22Rv1 (cell line): ENCODE results near the gene ZNF302.

Experiments used
- H3K27ac ChIP-seq: fragments of 450-650 bp; 2 replicates; pipeline ENCODE4 v1.5.1; 2017
- ZFX ChIP-seq: fragments of 450-650 bp; IDR thresholded peaks from 2 replicates; pipeline ENCODE4 v1.6.1; 2017; ENCODE audit warnings: antibody characterized with exemption, borderline replicate concordance
- TF ChIP-seq, protein P1 (sequence below): fragments of 450-650 bp; IDR thresholded peaks from 2 replicates; pipeline ENCODE4 v1.5.1; 2017; ENCODE audit warnings: mild to moderate bottlenecking

The ZNF302 gene

GRCh38 chr19:34687348-34687747 lies 9.9 kb downstream of the ZNF302 start:
- no peak overlapping the region for H3K27ac ChIP-seq
- TF ChIP-seq ZFX = no peak
- TF ChIP-seq, protein P1, sequence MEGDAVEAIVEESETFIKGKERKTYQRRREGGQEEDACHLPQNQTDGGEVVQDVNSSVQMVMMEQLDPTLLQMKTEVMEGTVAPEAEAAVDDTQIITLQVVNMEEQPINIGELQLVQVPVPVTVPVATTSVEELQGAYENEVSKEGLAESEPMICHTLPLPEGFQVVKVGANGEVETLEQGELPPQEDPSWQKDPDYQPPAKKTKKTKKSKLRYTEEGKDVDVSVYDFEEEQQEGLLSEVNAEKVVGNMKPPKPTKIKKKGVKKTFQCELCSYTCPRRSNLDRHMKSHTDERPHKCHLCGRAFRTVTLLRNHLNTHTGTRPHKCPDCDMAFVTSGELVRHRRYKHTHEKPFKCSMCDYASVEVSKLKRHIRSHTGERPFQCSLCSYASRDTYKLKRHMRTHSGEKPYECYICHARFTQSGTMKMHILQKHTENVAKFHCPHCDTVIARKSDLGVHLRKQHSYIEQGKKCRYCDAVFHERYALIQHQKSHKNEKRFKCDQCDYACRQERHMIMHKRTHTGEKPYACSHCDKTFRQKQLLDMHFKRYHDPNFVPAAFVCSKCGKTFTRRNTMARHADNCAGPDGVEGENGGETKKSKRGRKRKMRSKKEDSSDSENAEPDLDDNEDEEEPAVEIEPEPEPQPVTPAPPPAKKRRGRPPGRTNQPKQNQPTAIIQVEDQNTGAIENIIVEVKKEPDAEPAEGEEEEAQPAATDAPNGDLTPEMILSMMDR = no peak

DNA sequence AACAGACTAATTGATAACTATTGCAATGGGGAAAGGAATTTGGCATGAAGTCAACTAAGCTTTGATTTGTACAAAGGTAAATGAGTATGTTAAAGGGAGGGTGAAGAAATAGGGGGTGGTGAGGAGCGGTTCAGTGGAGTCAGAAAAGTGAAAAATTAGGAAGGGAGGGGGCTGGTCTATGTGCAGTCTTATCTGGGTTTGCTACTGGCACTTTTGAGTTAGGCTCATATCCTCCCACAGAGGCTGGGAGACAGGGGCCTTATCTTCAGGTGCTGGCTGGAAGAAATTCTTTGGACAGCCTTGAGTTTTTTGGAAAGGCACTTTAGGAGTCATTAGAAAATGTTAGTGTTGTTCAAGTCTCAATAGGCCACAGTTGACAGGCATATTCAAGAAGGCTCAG lies 11.1 kb downstream of the ZNF302 start:
- no peak overlapping the region for H3K27ac ChIP-seq
- TF ChIP-seq ZFX = no peak
- TF ChIP-seq, protein P1 = no peak

GRCh38 chr19:34690372-34690771 lies 12.9 kb downstream of the ZNF302 start:
- TF ChIP-seq, protein P1 = no peak
- no peak for TF ChIP-seq ZFX
- H3K27ac ChIP-seq = no peak overlapping the region

GRCh38 chr19:34692549-34692948 lies 15.1 kb downstream of the ZNF302 start:
- no peak overlapping the region for H3K27ac ChIP-seq
- no peak for TF ChIP-seq ZFX
- TF ChIP-seq, protein P1 = no peak

GRCh38 chr19:34707661-34708060 lies 30.2 kb downstream of the ZNF302 start:
- H3K27ac ChIP-seq = no peak overlapping the region
- TF ChIP-seq, protein P1 = no peak
- no peak for TF ChIP-seq ZFX

DNA sequence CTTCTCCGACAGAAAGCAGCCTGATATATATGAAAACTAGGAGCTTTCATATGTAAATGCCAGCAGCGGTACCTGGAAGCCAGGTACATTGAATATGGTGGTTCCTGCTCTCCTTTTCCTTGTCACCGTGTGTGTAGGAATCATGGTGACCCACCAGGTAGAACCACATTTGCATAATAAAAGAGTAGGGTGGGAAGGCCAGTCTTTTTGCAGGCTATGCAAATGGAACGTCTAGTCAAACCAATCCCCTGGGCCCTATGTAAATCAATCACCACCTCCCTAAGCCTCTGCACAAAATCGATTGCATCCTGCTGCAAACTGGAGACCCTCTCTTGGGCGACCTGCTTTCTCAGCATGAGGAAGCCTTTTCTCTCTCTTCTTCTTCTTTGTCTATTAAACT lies 34.4 kb downstream of the ZNF302 start:
- TF ChIP-seq ZFX = no peak
- TF ChIP-seq, protein P1 = no peak
- H3K27ac ChIP-seq = no peak overlapping the region

DNA sequence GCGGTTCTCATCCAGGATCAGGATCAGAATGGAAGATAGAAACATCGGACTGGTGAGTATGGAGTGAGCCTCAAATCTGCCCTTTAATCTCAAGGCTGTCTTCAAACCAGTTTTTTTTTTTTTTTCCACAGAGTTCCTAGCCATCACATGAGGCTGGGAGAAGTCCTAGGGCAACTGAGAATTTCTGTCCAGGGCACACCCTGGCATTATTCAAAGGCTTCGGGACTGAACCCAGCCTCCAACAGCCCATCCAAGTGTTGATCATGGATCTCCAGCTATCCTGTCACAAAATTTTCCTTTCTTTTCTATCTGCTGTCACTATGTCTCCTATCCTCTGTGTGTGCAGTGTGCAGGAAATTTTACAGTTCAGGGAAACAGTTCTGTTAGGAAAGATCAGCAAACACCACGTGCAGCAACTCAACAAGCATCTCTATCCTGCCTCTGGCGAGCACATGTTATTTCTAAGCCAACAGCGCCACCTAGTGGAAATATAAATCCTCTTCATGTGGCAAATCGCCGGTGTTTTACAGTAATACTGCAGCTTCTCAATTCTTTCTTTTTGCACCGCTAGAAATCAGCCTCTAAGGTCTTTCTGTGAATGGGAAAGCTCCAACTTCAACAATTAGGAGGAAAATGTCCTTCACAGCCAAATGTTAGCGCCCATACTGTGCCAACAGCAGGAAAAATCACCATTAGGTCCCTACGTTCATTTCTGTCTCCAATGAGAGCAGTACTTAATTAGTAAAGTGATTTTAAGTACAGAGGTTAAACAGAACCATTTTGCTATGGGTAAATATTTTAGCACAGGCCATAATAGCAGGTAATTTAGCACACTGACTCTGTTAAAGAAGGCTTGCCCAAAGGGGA lies 35.1 kb downstream of the ZNF302 start:
- no peak overlapping the region for H3K27ac ChIP-seq
- TF ChIP-seq ZFX = no peak
- TF ChIP-seq, protein P1 = peak; percentile 68
